Adrenal gland (tissue), 5 donors: Measurements from ENCODE around the gene HAGH.

Experiments
- CTCF ChIP-seq, 6 experiments: fragments of 450-650 bp in 4 of 6; fragments of 200-600 bp in 2 of 6; sonication (generic) in 1 of 6; IDR thresholded peaks; 1 replicate in 5 of 6; 2 replicates in 1 of 6; pipeline versions ENCODE4 v1.5.1 to v1.8.0; 2016 to 2021; ENCODE audit warnings: antibody characterized with exemption in 6 of 6, mild to moderate bottlenecking in 2 of 6, moderate library complexity in 1 of 6
- POLR2A ChIP-seq, 2 donors: fragments of 450-650 bp; IDR thresholded peaks; one replicate each; pipeline ENCODE4 v1.6.1; 2017; ENCODE audit warnings: antibody characterized with exemption in 2 of 2, mild to moderate bottlenecking in 2 of 2, moderate library complexity in 1 of 2
- donor health status: DM: no; HTN: no; CAD: no.

DNA sequence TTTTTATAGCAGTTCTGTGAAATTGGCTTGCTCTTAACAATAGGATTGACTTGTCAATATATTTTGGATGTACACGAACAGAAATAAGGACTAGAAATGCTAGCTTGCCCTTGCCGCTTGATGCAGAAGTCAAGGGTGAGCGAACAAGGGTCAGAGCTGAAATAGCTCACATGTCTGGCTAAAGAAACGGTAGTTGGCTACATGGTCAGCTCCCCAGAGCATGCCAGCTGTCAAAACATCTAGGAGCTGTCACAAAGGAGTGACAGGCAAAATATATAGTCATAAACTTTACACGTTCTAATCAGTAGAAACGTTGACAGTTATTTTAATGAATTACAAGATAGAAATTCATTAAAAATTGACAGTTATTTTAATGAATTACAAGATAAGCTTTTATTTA, 48.2 kb upstream of the HAGH start:
- no peak for TF ChIP-seq POLR2A (IDR thresholded peaks at IDR 0.05)
- TF ChIP-seq CTCF (IDR thresholded peaks at IDR 0.05), result no peak
